Activated CD4-positive, alpha-beta T cell treated with anti-CD3 and anti-CD28 coated beads for 1 hour (primary cell): ENCODE results near the gene C14orf93.

ENCODE experiments used
- DNase-seq: peaks from one replicate; pipeline ENCODE4 v3.0.0-alpha.2; 2020

The C14orf93 gene

DNA sequence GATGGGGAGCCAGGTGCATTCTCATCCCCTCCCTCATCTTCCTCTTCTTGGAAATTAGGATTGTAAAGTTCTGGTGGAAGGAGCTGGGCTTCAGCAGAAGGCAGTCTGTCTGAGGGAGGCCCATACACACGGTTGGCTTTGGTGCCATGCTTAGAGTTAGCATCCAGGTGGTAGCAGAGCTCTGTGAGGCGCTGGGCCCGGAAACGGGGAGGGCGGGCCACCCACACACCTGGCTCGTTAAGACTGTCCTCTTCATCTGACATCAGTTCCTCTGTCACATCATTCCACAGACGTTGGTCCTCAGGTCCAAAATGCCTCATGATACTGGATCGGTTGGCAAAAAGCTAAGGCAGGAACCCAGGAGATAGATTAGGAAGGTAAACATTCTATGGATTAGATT lies 22.7 kb downstream of the C14orf93 start:
- DNase-seq: no peak

DNA sequence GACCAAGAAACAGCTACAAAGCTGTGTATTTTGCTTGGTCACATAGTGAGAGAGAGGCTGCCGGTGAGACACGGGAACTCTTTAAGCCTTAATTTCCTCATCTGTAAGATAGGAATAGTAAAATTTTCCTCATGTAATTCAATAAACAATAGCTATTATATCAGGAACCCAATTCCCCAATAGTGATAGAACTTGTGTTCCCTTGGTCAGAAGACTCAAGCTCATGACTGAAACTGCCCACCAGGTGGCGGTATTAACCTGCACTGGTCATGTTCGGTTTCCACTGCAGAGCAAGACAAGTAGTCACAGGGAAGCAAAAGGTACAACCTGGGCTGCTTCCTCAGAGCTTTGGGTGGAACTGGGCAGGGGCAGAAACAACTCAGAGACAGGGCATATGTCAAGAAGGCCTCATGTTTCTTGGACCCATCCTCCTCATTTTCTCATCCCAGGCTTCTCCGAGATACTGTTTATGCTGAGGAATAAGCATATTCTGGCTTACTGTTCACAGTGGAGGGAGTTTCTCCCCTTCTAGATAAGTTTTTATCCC lies 23.4 kb downstream of the C14orf93 start:
- DNase-seq: peak; percentile 85

DNA sequence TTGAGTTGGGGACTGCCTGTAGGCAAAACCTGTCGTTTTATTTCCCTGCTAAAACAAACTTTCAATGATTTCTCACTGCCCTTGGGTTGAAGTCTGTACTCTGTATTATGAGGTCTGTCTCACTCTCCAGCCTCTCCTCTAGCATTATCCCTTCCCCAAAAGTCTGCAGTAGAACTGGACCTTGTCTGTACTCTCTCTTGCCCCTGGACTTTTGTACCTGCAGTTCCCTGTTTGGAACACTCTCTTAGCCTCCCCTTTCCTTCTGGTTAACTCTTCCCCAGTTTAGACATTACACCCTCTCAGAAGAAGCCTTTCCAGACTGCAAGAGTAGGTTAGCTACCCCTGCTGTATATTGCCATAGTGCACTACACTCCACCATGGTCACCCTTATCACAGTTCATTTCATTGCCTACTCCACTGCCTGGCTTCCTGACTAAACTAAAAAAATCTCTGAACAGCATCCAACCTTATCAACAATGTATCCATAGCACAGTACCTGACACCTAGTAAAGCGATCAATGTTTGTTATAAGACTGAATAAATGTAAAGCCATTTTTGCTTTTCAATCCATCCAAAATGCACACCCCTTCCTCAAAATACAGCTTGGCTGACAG lies 23.9 kb downstream of the C14orf93 start:
- no peak for DNase-seq

DNA sequence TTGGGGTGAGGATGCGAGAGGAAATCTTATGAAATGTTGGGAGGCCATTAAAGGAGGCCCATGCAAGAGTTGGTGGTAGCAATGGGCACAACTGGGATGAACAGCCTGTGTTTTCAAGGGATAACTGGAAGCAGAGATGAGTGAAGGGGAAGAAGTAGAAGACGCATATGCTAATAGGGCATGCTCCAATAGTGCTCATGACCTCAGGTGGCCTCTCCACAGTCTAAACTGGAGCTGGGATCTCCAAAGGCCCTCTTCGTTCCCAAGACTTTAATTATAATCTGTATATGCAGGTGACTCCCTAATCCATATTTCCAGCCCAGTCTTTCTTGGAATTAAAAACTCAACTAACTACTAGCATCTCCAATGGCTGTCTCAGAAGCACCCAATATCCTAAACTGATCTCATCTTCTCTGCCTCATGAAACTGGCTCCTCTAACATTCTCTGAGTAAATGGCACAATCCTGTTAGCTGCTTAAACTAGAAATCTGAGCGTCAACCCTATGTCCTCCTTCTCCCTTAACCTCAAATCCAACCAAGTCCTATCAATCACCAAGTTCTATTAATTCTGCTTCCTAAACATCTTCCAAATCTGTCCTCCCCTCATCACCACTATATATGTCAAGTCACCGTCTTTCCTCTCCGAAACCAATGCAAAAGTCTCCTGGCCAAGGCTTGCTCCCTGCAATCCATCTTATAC lies 24.8 kb downstream of the C14orf93 start:
- DNase-seq: no peak

DNA sequence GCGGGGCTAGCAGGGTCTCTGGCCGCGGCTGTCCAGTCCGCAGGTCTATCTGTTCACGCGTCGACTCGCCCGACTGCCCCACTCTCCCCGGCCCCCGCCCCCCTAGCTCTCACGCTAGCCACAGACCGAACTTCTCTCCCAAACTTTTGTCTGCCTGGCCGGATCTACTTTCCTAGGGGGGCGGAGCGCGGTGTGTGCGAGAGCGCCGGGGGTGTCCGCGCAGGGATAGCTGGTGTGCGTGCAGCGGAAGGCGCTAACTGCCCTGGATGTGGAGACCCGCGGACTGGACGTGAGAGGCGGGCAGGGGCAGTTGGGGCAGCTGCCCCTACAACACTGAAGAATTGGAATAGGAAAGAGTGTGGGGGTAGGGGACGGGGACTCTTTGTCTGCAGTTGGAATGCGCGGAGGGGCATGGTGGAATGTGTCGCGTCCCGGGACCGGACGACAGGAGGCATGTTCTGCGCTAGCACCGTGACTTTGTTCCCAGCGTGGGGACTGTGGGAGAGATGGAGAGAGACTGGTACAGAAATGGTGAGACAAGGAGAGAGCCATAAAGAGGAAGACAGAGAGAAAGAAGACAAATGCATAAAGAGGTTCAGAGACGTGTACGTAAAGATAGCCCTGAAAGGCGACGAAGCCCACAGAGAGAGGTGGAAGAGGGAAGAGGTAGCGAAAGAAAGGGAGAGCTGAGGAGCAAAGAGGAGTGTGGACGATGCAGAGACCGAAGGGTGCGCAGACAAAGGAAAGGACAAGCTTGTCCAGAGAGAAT lies 27.3 kb downstream of the C14orf93 start, which contains the start of gene AJUBA:
TSS of gene AJUBA (minus strand) at position 75 of the 769 bp plus-strand sequence. CDS start 285 bp downstream, outside the sequence.
- DNase-seq: peak; percentile 53

DNA sequence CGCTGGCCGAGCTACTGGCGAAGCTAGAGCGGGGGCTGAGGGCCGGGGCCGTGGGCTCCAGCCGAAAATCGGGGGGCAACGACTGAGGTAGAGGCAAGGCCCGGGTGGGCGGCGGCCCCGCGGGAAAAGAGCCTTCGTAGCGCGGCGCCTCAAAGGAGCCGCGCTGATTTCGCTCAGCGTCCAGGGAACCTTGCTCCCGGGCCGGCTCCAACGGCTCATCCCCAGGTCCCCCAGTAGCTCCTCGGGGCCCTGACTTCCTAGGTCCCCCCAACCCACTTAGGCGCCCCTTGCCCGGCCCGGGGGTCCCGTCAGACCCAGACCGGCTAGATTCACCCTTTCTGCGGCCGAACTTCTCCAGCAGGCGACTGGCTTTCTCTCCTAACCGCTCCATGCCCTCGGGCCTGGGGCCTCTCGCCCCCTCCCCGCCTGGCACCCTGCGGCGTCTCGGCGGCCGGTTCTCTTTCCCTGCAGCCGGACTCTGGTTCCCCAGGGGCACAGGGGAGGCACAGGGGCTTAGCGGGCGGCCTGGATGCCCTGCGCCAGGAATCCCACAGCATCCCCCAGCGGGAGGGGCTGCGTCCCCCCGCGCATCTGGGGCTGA lies 28.0 kb downstream of the C14orf93 start:
- DNase-seq: no peak

DNA sequence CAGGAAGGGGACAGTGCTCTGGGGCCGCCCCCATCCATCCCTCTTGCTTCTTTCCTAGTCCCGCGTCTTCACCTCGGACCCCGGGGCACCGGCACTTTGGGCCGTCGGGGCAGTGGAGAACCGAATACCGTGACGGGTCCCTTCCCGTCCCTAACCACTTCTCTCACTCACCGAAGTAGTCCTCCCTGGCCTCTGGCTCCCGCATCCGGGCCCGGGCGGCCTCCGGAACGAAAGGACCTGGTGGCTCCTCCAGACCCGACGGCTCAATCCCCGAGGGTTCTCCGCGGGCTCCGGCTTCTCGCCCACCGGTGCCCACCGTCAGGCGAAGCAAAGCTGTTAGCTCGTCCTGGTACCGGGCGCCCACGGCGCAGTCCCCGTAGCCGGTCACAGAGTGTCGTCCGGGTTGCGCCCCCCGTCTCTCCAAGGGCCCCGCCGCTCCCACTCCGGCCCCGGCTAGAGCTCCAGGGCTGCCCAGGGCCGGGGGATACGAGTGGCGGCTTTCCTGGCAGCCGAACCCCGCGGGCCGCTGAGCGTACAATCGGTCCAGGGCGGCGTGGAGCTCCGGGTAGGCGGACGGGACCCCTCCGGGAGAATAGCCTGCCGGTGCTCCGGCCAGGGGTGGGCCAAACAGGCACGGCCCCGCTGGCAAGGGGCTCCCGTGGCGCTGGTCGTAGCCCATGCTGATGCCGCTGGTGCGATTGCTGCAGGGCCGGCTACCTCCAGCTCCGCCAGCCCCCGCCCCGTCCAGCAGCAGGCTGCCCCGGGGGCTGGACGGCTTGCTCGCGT lies 28.7 kb downstream of the C14orf93 start:
- no peak for DNase-seq

DNA sequence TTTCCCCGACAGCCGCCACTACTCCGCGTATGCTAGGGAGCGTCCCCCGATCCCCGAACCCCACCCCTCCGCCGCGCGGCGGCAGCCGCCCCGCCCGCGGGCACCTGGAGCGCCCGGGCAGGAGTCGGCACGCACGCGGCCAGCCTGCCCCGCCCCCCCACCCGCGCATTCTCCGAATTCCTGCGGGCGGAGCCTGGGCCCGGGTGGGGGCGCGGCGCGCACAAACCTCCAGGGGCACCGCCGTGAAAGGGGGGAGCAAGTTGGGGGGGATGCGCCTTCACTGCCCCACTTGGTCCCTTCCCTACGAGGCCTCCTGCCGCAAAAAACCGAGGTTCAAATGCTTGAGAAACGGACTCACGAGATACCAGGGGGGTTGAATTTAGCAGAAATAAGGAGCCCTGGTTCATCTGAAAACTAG lies 29.3 kb downstream of the C14orf93 start:
- DNase-seq: no peak

DNA sequence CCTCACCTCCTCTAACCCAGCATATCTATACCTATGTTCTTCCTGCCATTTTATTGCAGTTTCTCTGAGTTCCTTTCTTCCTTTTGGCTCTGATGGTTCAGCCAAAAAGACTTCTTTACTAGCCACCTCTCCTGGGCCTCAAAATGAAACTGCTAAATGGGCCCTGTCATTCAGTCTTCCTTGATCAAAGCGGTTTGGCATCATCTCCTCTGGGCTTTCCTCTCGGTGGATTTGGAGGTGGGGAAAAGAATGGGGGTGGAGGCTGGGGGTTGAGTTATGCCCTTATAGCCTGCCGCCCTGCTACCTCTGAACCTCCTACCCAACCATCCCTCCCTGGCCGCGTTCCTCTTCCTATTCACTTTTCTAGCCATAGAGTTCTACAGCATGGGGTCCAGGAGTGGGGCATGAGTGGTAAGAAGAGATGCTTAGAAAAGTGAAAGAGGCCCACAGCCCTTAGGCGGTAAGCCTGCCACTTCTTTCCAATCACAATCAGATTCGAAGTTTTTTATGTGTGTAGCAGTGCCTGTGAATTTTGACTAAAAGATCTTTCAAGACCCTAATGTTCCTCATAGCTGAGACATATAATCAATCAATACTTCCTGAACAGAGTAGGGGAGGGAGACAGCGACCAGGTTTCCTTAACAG lies 30.1 kb downstream of the C14orf93 start:
- DNase-seq: no peak

DNA sequence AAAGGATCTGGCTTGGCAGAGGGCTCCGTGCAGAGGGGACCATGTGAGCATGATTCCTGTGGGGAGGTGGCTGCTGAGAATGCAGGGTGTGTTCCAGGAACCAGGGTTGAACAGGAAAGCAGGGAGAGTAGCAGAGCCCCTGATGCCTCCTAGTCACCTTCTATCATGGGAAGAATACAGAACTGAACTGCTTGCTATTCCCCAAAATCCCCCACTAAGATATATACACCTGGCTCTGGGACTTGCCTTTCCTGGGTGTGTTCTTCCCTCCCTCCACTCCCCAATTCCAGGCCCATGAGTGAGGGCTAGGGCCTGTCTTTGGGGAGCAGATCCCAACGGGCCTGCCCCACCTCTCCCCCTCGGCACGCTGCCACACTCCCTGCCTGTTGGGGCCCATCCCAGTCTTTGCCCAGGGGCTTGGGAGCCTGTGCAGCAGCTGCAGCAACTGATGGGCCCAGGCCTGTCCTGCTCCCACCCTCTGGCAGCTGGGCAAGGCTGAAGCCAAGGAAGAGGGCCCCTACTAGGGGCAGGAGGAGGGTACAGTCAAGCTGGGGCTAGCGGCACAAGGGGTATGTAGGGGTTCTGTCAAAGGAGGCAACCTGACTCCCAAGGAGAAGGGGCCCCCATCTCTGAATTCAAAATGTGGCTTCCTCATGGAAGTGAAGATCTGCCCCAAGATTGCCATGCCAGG lies 30.8 kb downstream of the C14orf93 start:
- no peak for DNase-seq

DNA sequence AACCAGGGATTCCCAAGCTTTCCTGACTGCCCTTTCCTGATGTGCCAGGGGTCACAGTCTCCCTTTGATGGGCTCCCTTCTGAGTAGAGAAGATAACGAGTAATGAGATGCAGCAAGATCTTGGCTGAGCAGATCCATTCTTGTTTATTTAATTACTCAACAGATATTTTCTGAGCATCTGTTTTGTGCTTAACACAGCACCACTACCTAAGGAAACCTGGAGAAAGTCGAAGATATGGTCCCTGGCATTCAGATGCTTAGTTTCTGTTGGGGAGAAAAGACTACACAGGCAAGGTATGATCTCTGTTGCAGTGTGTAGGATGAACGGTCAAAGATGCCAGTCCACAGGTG lies 31.5 kb downstream of the C14orf93 start:
- no peak for DNase-seq

DNA sequence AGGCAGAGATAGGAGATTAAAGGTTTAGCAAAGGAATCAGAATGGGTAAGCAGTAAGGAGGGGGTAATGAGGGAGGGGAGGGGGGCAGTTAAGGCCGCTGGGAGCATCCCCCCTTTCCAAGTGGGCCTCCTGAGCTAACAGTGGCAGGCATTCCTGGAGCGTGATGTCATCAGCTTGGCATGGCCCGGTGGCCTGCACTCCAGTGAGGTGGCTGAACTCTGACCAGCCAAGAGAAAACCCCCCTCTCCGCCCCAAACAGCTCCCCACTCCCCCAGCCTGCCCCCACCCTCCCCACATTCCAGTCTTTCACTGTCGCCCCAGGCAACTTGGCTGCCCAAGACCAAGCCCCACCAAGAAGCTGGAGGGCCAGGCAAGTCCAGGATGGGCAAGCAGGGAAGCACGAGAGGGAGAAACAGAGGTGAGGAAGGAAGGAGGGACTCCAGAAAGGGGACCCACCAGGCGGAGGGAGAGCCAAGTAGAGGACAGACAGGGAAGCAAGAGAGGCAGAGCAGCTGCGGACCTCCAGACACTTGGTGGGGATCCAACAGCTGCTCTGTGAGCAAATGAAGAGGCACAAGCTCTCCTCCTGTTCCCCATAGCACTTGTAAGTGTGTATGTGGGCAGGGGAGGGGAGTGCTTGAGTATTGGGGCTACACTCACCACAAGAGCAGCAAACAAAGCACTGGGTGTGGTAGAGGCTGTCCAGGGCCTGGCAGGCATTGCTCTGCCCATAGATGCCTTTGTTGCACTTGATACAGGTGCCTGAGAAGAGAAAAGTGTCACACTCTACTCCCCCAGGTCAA lies 32.1 kb downstream of the C14orf93 start:
- no peak for DNase-seq

DNA sequence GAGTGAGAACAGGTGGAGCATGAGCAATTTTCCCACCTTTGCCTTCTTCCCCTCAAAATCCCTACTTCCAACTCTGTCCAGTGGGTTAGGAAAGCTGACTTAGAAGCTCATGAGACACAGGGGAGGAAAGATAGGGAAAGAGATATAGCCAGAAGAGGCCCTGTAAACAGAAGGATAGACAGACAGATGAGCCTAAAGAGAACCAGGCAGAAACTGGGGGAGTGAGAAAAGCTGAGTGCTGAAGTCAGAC lies 32.6 kb downstream of the C14orf93 start:
- DNase-seq: no peak

DNA sequence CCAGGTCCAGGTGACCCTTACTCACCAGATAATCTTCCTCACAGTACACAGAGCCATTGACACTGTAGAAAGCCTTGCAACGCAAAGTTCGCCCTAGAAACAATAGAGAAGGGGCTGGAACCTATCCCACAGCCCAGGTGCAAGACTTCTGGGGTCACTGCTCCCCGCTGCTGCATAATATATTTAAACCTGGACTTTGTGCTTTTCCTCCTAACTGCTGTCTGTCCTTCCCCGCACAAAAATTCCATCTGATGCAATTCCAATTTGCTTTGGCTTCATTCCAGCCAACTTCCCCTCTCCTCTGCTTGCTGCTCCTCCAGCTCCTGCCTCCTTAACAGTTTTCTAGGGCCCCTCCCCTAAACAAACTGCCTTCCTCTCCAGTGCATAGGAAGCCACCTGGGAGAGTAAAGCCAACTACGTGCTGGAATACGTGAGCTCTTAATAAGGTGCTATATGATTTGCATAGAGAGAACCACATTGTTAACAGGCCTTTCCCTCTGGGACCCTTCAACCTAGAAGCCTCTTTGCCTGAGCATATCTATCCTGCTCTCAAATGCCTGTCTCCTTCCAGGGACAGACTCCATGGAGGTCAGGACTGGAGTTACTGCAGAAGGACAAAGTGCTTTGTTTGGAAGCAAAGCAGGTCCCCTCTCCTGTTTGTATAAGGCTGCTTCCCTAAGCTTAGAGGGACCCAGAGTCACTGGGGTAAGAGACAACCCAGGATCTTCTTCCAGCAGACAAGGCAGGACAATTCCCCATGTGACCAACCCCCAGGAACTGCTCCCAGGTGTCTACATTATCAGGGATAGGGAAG lies 33.1 kb downstream of the C14orf93 start:
- no peak for DNase-seq

DNA sequence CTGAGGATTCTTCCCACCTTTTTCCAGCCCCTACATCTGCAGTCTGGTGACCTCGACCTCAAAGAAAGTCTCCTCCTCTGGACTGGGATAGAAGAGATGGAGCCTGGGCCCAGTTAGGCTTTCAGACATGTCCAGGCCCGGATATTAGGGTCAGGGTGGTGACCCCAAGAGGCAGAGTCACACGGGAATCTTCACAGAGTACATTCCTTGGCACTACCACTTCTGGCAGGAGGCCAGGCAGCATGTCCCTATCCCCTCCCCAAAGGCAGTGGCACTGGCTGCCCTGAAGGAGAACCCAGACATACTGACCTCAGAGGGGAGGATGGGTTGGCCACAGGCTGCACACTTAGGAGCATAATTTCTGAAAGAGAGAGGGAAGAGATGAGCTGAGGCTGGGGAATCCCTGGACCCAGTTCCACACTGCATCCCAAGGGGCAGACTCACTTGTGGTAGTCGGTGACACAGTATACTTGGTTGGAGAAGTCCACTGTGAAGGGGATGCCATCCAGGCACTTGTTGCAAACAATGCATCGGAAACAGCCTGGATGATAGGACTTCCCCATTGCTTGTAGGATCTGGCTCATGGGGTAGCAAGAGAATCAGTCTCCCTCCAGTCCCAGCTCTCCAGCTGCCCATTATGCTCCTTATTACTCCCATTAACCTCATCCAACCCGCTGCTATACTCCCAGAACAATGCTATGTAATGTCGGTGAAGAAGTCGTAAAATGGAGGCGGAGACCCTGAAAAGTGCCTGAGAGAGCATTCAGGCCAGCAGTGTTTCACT lies 35.2 kb downstream of the C14orf93 start:
- DNase-seq: no peak

DNA sequence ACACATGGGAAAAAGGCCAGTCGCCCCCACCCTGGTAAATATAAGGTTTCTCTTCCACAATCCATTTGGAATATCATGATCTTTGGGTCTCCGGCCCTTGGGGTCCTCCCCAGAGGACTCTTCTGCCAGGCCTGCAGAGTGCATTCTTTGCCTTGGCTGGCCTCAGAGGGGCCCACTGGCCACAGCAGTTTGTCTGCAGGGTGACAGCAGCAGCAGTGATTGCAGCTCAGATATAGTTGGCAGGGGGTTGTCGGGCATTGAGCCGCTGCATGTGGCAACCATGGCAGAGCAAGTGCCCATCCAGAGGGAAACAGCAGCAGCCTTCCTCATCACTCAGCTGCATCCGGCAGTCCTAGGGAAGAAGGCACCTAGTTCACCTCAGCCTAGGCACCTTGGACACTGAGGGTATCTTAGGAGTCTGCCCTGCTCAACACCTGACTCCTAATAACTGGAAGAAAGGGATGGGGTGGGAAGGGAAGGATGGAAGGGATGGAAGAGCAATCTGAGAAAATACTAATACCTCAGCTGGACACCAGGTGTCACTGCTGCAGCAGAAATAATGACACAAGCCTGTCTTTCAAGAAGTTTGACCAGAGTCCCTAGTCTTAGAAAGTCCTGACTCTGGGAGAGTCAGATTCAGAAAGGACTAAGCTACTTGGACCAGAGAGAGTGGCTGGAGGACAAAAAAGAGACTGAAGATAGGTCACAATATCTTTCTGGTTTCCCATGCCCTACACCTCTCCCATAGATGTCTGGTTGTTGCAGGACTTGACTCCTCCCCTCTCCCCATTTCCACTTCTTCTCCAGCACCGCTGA lies 36.5 kb downstream of the C14orf93 start:
- DNase-seq: no peak

DNA sequence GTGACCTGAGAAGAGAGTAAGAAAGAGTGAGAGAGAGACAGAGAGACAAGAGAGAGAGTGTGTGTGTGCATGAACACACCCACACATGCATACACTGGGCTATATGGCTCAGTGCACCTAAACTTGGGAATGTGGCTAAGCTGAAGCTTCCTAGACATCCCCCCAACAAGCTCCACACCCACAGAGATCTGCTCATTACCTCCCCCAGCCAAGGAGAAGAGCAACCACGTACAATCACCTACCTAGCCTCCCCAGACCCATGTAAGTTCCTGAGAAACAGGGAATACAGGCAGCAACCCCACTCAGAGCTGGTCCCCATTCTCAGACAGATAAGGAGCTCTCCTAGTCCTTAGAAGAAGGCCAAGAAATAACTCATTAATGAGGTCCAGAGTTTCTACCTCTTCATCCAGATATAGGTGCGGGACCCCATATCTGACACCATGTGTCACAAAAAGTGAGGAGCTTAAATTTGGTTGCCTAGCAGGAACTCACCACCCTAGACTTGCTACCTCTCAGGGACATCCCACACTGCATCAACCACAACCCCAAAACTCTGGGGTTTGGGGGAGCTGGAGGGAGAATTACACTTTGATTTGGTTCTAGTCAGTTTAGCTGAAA lies 37.5 kb downstream of the C14orf93 start:
- DNase-seq: no peak

DNA sequence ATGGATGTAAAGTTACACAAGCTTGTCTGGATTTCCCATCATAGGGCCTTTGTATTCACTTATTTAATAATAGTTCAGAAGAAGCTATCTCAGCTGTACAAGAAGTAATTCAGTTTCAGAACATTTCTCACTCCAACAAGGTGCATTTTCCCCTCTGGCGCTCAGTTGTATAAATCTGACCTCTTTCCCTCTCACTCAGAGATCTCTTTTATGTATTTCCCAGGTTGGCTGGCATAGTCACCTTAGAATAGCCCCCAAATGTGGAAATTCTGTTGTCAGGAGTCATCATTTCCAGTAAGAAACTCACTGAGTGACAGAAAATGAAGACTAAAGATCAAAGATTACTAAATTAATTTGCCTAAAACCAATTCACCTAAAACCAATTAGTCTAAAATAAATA lies 38.8 kb downstream of the C14orf93 start:
- DNase-seq: no peak
